ENCODE results near the gene ATCAY.
A peak's percentile ranks its signal among the peaks of the same experiment; 100 is the strongest.
"Not testable (repeated sequence)": the region's sequence is repeated elsewhere in the genome, so short reads cannot be mapped to it uniquely, and the experiment has no call there.

ATCAY gene

DNA sequence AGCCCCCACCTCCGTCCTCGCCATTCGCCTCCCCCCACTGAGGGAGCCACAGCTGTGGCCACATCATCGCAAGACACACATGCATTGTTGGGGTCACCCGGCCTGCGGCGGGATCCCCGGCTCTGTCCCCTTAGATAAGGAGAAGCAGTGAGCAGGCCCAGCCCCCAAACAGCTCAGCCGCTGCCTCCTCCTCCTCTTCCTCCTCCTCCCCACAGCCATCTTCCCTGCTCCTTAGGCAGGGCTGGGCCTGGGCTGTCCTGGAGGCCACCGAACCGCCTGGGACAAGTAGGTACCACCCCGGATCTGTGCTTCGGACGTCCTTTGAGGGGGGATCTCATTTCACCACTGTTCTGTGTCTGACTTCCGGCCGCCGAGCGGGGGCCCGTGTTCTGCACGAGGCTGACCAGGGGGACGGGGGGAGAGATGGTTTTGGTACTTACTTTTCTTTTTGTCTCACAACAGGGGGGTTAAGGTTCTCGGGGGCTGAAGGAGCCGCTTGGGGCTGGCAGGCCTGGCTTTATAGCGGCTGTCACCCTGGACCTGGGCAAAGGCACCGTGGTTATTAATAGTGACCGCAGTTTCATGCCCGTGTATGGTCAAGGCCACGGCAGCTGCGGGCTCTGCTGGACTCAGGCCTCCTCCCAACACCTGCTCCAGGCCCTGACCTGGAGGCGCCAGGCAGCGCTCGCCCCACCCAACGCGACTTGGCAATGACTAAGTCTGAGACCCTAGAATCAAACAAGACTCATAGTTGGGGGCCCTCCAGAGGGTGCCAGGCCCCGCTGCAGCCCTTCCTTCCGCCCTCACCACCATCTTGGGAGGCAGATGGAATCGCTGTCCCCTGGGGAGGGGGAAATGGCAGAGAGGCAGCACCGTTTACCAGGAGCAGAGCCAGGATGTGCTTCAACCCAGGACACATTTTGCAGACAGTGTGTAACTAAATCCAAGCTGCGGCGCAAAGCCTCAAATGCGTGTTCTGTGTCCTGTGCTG, 70.7 kb downstream of the ATCAY start:
- no peak for DNase-seq

- not testable (repeated sequence) for DNase-seq
Measured at GRCh38 chr19:3952755-3953276, 72.3 kb downstream of the ATCAY start.

DNA sequence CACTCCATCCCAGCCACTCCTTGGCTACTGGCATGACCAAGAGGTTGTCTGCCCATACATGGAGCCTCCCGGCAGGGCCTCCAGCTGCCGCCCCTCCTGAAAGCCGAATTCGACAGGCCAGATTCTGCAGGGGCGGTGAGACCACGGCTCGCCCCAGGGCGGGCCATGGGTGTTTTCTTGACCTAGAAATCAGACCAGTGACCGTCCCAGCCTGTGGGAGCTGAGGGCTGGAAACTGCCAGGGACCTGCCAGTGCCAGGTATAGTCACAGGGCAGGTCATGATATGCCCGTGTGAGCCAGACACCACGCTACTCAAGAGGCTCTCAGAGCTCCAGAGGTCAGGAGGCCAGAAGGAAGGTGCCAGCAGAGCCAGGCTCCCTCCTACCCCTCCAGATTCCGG, 73.6 kb downstream of the ATCAY start:
- DNase-seq = no peak

- not testable (repeated sequence) for DNase-seq
Measured at GRCh38 chr19:3955276-3955675, 74.8 kb downstream of the ATCAY start.

DNA sequence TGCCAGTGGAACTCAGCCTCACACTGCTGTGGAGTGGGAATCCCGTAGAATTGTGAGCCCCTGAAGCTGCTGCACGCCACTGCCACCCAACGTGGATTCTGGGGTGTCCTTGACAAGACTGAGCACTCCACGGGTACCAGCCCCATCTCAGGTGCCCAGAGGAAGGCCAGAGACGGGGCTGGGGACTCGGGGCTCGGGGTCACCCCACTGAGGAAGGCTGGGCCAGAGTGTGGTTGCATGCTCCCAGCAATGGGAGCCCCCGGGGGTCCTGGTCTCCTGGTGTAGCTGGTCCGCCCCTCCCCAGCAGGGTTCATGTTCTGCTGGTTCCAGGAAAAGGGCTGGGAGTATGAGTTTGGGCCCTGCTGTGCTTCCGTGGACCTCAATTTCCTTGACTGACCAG, 75.2 kb downstream of the ATCAY start:
- no peak for DNase-seq

DNA sequence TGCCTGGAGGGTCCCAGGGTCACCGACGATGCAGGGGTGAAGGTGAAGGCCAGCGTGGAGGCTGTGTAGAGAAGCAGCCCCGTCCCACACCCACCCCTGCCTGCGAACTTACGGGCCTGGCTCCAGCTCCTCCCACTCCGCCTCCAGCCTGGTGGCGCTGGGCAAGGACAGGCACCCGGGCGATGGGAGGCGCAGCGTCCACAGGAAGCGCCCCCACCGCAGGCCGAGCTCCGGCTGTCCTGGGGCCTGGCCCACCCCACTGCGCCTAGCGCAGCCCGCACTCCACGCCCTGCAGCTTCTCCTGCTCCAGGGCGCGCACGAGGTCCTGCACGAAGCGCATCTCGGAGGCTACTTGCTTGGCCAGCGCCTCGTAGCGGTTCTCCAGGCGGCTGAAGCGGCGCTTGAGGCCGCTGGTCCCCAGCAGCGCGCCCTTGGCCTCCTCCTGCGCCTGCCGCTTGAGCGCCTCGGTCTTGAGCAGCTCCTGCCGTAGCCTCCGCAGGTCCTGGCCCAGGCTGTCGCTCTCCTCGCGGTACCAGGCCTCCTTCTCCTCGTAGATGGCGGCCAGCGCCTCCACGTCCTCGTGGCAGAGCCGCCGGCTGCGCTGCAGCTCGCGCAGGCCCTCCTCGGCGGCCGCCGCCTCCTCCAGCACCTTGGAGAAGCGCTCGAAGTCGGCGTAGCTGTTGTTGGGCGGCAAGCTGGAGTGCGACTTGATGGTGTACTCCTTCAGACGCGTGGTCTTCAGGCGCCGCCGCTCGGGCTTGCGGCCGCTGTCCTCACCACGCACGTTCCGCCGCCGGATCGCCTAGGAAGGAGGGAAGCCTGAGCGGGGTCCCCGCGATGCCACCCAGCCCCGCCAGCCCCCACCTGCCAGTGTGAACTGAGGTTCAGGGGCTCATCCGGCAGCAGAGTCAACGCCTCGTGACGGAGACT, 78.6 kb downstream of the ATCAY start:
- DNase-seq = no peak

DNA sequence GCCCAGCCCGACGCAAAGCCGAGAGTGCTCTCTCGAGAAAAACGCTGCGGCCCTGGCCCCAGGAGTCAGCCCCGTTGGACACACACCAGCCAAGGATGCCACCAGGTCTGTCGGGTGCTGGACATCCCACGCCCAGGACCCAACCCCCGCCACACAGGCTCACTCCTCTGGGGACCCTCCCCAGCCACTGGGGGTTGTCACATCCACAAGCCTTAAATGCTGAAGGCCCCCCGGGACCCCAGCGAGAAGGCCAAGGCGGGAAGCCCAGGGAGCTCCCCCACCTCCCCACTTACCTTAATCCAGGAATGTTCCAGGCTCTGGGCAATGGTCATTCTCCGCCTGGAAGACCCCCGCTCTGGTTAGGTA, 79.3 kb downstream of the ATCAY start:
- no peak for DNase-seq

- no peak for DNase-seq
Measured at GRCh38 chr19:3961007-3961406, 80.5 kb downstream of the ATCAY start.

DNA sequence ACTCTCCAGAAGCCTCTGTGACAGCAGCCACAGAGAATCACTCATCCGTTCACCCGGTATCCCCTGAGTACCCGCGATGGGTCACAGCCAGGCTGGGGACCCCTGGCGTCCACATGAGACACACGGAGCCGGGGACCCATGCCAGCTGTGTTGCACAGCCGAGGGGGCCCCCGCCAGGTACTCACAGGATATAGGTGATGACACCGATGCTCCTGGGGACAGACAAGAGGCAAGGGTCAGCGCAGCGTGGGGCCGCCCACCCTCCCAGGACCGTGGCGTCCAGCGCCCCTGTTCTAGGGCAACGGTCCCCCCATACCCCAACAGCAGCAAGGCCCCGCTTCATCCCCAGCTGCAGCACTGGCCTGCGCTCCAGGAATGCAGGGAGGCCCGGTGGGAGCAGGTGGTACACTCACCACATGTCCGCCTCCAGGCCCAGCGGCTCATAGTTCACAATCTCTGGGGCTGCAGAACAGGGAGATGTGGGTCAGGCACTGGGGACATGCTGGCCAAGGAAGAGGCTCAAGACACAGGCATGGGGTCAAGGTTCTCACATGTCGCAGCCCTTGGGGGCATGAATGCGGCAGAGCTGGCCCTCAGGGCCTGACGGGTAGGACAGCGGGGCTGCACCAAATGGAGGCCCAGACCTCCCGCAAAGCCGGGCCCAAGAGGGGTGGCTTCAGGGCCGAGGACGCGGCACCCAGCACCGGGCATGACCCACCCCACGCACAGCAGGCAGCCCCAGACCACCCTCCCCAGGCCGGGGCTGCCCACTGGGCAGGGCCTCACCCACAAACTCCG, 83.2 kb downstream of the ATCAY start:
- no peak for DNase-seq

GRCh38 chr19:3964256-3965194, 84.0 kb downstream of the ATCAY start:
- no peak for DNase-seq

GRCh38 chr19:3966051-3967017, 85.8 kb downstream of the ATCAY start:
- no peak for DNase-seq

DNA sequence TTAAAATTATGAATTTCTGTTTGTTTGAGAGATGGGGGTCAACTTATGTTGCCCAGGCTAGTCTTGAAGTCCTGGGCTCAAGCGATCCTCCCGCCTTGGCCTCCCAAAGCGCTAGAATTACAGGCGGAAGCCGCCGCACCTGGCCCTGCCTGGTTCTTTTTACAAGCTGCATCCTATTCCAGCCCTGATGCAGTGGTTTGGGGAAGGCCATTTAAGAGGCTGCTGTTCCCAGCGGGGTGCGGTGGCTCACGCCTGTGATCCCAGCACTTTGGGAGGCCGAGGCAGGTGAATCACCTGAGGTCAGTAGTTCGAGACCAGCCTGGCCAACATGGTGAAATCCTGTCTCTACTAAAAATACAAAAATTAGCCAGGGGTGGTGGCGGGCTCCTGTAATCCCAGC, 87.5 kb downstream of the ATCAY start:
- not testable (repeated sequence) for DNase-seq

- peak; percentile 77 for DNase-seq
Measured at GRCh38 chr19:3968556-3969434, 88.3 kb downstream of the ATCAY start.

DNA sequence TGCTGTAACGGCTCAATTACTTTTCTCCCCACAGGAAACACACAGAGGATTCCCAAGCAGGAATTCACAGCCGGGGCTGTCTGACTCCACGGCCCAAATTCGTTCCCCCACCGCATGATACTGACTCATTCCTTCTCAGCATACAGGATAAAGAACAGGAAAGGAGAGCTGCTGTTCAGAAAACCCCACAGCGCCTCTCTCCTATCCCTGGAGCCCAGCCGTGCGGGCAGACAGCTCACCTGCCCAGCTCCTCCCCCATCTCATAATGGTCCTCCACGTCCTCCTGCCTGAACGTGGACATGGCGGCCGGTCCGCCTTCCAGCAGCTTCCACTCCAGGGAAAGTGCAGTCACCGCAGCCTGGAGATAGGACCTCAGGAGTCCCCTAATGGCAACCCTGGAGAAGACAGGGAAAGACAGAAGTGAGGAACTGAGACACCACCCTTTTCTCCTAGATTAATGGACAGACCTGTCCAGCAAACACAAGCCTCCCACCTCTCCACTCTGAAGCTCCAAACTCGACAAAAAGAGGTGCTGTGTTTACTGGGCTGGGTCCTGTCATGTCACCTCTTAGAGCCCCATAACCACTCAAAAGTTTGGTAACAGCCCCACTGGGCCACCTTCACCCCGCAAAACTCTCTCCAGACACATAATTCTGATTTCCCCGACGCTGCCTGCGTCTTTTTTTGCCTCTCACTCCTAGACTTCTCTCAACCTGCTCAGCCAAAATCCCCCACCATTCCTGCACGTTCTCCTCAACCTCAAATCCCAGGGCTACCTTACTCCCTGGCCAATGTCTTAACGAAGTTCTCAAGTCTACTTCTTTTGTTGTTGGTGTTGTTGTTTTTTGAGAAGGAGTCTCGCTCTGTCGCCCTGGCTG, 89.2 kb downstream of the ATCAY start:
- DNase-seq = no peak

DNA sequence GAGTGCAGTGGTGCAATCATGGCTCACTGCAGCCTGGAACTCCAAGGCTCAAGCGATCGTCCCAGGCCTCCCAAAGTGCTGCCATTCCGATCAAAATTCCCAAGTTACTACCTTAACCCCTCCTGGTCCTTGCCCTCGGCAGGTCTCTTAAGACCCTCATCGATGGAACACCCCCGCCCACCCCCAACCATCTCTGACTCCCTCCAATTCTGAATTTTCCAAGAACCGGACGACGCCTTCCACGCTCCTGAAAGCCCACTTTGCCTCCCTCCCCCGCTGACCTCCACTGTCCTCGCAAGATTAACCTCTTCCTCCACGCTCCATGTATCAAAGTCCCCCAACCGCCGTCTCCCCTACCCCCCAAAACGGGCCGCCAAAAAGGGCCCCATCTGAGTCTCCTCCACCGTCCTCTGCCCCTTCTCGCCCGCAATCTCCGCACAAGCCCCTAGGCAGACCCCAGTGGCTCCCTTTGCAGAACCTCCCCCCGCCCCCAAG, 89.9 kb downstream of the ATCAY start:
- no peak for DNase-seq

- peak; percentile 93 for DNase-seq
Measured at GRCh38 chr19:3970808-3971598, 90.5 kb downstream of the ATCAY start, which contains the start of gene DAPK3. Gene DAPK3, minus strand, starts transcription at chr19:3971099. Its CDS starts 1,364 bp downstream, at chr19:3969735.

- no peak for DNase-seq
Measured at GRCh38 chr19:3975144-3975543, 94.7 kb downstream of the ATCAY start.

Data from NCI-H2029 treated with DMSO at 0.1 percent for 48 hours (cell line).